Loucy (cell line): ENCODE measurements around the gene AKAP13.

Experiments used
- H2AFZ ChIP-seq: fragments of 200-600 bp; sonication (generic); 2 replicates; pipeline ENCODE4 v1.6.0; 2016; ENCODE audit warnings: antibody characterized with exemption, mild to moderate bottlenecking, low read length, moderate library complexity
- H3F3A ChIP-seq: fragments of 200-600 bp; 2 replicates; pipeline ENCODE4 v1.6.0; 2016; ENCODE audit warnings: antibody characterized with exemption, low read depth, mild to moderate bottlenecking
- H3K27me3 ChIP-seq: fragments of 200-600 bp; sonication (generic); 2 replicates; pipeline ENCODE4 v1.6.1; 2014; ENCODE audit warnings: low read length, mild to moderate bottlenecking; ENCODE audit not compliant: insufficient read depth, poor library complexity, severe bottlenecking
- H3K36me3 ChIP-seq: fragments of 200-600 bp; sonication (generic); 2 replicates; pipeline ENCODE4 v1.6.1; 2016; ENCODE audit warnings: low read length; ENCODE audit not compliant: insufficient read depth
- H3K4me1 ChIP-seq: fragments of 200-600 bp; sonication (generic); 2 replicates; pipeline ENCODE4 v1.5.1; 2014; ENCODE audit warnings: low read length, mild to moderate bottlenecking; ENCODE audit not compliant: insufficient read depth, poor library complexity, severe bottlenecking
- H3K4me2 ChIP-seq: fragments of 200-600 bp; sonication (generic); 2 replicates; pipeline ENCODE4 v1.6.0; 2014; ENCODE audit warnings: antibody characterized with exemption, low read length, low read depth, mild to moderate bottlenecking; ENCODE audit not compliant: poor library complexity, severe bottlenecking
- H3K4me3 ChIP-seq: fragments of 200-600 bp; sonication (generic); 2 replicates; pipeline ENCODE4 v1.5.1; 2014; ENCODE audit warnings: low read length, mild to moderate bottlenecking, mixed read lengths; ENCODE audit not compliant: poor library complexity, severe bottlenecking
- H3K79me2 ChIP-seq: fragments of 200-600 bp; sonication (generic); 2 replicates; pipeline ENCODE4 v1.6.1; 2014; ENCODE audit warnings: low read length; ENCODE audit not compliant: insufficient read depth
- H3K9ac ChIP-seq: fragments of 200-600 bp; sonication (generic); 2 replicates; pipeline ENCODE4 v1.6.0; 2014; ENCODE audit warnings: mild to moderate bottlenecking, low read depth, low read length, moderate library complexity; ENCODE audit not compliant: poor library complexity, severe bottlenecking
- H3K9me2 ChIP-seq: fragments of 200-600 bp; sonication (generic); replicated peaks from 2 replicates; pipeline ENCODE4 v1.6.1; 2016; ENCODE audit warnings: low read depth, low read length, mixed read lengths
- H3K9me3 ChIP-seq: fragments of 200-600 bp; sonication (generic); 2 replicates; pipeline ENCODE4 v1.6.1; 2014; ENCODE audit warnings: mild to moderate bottlenecking, antibody characterized with exemption, low read length, low read depth; ENCODE audit not compliant: insufficient read depth
- H4K20me1 ChIP-seq: fragments of 200-600 bp; sonication (generic); 2 replicates; pipeline ENCODE4 v1.6.0; 2014; ENCODE audit warnings: antibody characterized with exemption, low read length, mild to moderate bottlenecking; ENCODE audit not compliant: insufficient read depth, poor library complexity, severe bottlenecking
- CTCF ChIP-seq: fragments of 200-600 bp; sonication (generic); conservative IDR thresholded peaks from 2 replicates; pipeline ENCODE4 v1.5.1; 2014; ENCODE audit warnings: mild to moderate bottlenecking, antibody characterized with exemption, low read length
- EZH2phosphoT487 ChIP-seq: fragments of 200-600 bp; IDR thresholded peaks from 2 replicates; pipeline ENCODE4 v1.6.1; 2018; ENCODE audit warnings: antibody characterized with exemption, mild to moderate bottlenecking, moderate library complexity, borderline replicate concordance

The AKAP13 gene

GRCh38 chr15:85693277-85693676 is 312.9 kb downstream of the AKAP13 start:
- Histone ChIP-seq H3F3A (peaks cover 3% of the 10 kb centered on the region; the same call in 1 of the 2 replicates), H2AFZ (no peak overlapping the region), H3K9me3 (no peaks in the 10 kb centered on the region), H3K36me3 (peaks cover 33% of the 10 kb centered on the region), H3K4me1 (peaks cover 55% of the 10 kb centered on the region), H3K9ac (peak overlapping the region; percentile 93), H3K9me2 (no peaks in the 10 kb centered on the region), H4K20me1 (peaks cover 2% of the 10 kb centered on the region), H3K4me2 (peak overlapping the region; percentile 80), H3K27me3 (no peaks in the 10 kb centered on the region), H3K79me2 (peaks cover 59% of the 10 kb centered on the region), H3K4me3 (peak overlapping the region; percentile 81)
- TF ChIP-seq EZH2phosphoT487 (no peak), CTCF (no peak)

- H3K79me2 ChIP-seq, result peaks cover 64% of the 10 kb centered on the region
- no peak overlapping the region for H2AFZ ChIP-seq
- H3F3A ChIP-seq, result no peaks in the 10 kb centered on the region; the same call in 1 of the 2 replicates
- H3K36me3 ChIP-seq, result peaks cover 33% of the 10 kb centered on the region
- H3K9me3 ChIP-seq, result no peaks in the 10 kb centered on the region
- H3K9ac ChIP-seq, result peak overlapping the region; percentile 93
- H3K4me2 ChIP-seq, result peak overlapping the region; percentile 80
- no peaks in the 10 kb centered on the region for H3K27me3 ChIP-seq
- no peaks in the 10 kb centered on the region for H3K9me2 ChIP-seq
- TF ChIP-seq CTCF (no peak), EZH2phosphoT487 (no peak)
- no peak overlapping the region for H3K4me3 ChIP-seq
- H4K20me1 ChIP-seq, result peaks cover 2% of the 10 kb centered on the region
- H3K4me1 ChIP-seq, result peaks cover 47% of the 10 kb centered on the region
Observed at GRCh38 chr15:85694091-85694490, 313.7 kb downstream of the AKAP13 start.

- no peak for TF ChIP-seq CTCF
- TF ChIP-seq EZH2phosphoT487, result no peak
- Histone ChIP-seq H3K9me3 (no peaks in the 10 kb centered on the region), H2AFZ (no peak overlapping the region), H3K36me3 (peaks cover 32% of the 10 kb centered on the region; the same call in 1 of the 2 replicates), H4K20me1 (peaks cover 6% of the 10 kb centered on the region), H3K9me2 (no peaks in the 10 kb centered on the region), H3K79me2 (peaks cover 65% of the 10 kb centered on the region), H3K4me1 (peaks cover 36% of the 10 kb centered on the region), H3F3A (0 out of 2 replicates have a peak, but pooled peaks cover 1% of the 10 kb centered on the region), H3K27me3 (no peaks in the 10 kb centered on the region), H3K4me3 (no peak overlapping the region), H3K9ac (no peak overlapping the region), H3K4me2 (no peak overlapping the region)
Observed at GRCh38 chr15:85700767-85701166, 320.4 kb downstream of the AKAP13 start.
